HAP-1 (cell line): ENCODE measurements around the gene PRMT1.
A peak's percentile ranks its signal among the peaks of the same experiment; 100 is the strongest.

ENCODE experiments used
- DNase-seq, 2 experiments: peaks; one replicate each; pipeline ENCODE4 v3.0.0-alpha.2; 2016 to 2020; ENCODE audit warnings: low spot score in 2 of 2
- H3K27me3 ChIP-seq: fragments of 250-450 bp; sonication (Bioruptor Pico); 2 replicates; pipeline ENCODE4 v1.5.1; 2020; ENCODE audit warnings: low read depth, mild to moderate bottlenecking, moderate library complexity
- H3K36me3 ChIP-seq: fragments of 250-450 bp; sonication (Bioruptor Pico); replicated peaks from 2 replicates; pipeline ENCODE4 v1.5.1; 2020; ENCODE audit warnings: mild to moderate bottlenecking
- H3K4me1 ChIP-seq: fragments of 250-450 bp; sonication (Bioruptor Pico); 2 replicates; pipeline ENCODE4 v1.5.1; 2020; ENCODE audit warnings: mild to moderate bottlenecking
- H3K4me3 ChIP-seq: fragments of 250-450 bp; sonication (Bioruptor Pico); 2 replicates; pipeline ENCODE4 v1.5.1; 2020; ENCODE audit warnings: mild to moderate bottlenecking, moderate library complexity
- H3K9me3 ChIP-seq: fragments of 250-450 bp; sonication (Bioruptor Pico); 2 replicates; pipeline ENCODE4 v1.5.1; 2020; ENCODE audit warnings: mild to moderate bottlenecking, moderate library complexity
- in situ Hi-C: fragments of 300-500 bp; cut with MboI; formaldehyde crosslinking; loops from 3 replicates; pipeline ENCODE4 v1.14.3; 2020; ENCODE audit warnings: low sequenced_read_pairs, inconsistent platforms, mixed read lengths

Gene PRMT1

DNA sequence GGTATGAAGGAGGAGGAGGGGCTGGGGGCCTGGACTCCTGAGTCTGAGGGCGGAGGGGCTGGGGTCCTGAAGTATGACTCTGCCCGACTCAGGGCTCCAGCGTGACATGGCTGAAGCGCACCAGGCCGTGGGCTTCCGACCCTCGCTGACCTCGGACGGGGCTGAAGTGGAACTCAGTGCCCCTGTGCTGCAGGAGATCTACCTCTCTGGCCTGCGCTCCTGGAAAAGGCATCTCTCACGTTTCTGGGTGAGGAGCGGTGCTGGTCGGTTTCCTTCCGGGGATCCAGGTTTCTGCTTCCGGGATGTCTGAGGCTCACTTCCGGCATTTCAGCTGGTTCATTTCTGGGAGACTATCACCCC, 15.1 kb downstream of the PRMT1 start:
- no peak for DNase-seq
- H3K4me1 ChIP-seq, result no peaks in the 10 kb centered on the region
- peaks cover 17% of the 10 kb centered on the region for H3K36me3 ChIP-seq
- H3K4me3 ChIP-seq, result no peak overlapping the region
- no peaks in the 10 kb centered on the region for H3K9me3 ChIP-seq
- H3K27me3 ChIP-seq, result no peaks in the 10 kb centered on the region
- in situ Hi-C loops, result no loop called here

DNA sequence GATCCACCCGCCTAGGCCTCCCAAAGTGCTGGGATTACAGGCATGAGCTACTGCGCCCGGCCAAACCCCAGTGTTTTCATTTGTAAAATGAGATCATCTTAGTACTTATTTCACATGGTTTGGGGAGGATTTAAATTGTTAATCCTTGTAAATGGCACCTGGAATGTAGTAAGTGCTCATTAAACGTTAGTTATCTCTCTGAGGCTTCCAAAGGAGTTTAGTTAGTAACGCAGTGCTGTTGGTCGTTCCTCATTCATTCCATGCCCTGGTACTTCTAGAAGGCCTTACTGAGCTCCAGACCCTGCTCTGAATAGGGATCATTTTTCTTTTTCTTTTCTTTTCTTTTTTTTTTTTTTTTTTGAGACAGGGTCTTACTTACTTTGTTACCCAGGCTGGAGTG, 19.0 kb downstream of the PRMT1 start:
- in situ Hi-C loops, result no loop called here

DNA sequence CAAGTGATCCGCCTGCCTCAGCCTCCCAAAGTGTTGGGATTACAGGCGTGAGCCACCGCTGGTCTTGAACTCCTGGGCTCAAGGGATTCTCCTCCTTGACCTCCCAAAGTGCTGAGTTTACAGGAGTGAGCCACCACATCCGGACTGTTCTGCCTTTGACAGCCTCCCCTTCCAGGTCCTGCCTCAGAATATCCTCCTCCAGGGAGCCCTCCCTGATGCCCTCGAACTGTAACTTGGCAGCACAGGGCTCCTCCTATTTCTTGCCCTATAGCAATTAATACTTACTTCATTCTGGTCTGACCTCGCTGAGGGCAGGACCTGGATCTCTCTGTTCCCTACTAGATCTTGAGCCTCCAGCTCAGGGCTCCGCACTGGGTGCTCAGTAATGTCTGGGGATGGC, 19.8 kb downstream of the PRMT1 start:
- Histone ChIP-seq H3K4me3 (no peak overlapping the region), H3K36me3 (no peaks in the 10 kb centered on the region), H3K9me3 (no peaks in the 10 kb centered on the region), H3K27me3 (no peaks in the 10 kb centered on the region), H3K4me1 (no peaks in the 10 kb centered on the region)
- in situ Hi-C loops, result no loop called here
- DNase-seq, result no peak

More for the DNA sequence above, 19.0 kb downstream of the PRMT1 start:
- H3K27me3 ChIP-seq, result no peaks in the 10 kb centered on the region
- DNase-seq, result no peak
- H3K9me3 ChIP-seq, result no peaks in the 10 kb centered on the region
- H3K4me1 ChIP-seq, result no peaks in the 10 kb centered on the region
- H3K36me3 ChIP-seq, result no peaks in the 10 kb centered on the region
- no peak overlapping the region for H3K4me3 ChIP-seq

DNA sequence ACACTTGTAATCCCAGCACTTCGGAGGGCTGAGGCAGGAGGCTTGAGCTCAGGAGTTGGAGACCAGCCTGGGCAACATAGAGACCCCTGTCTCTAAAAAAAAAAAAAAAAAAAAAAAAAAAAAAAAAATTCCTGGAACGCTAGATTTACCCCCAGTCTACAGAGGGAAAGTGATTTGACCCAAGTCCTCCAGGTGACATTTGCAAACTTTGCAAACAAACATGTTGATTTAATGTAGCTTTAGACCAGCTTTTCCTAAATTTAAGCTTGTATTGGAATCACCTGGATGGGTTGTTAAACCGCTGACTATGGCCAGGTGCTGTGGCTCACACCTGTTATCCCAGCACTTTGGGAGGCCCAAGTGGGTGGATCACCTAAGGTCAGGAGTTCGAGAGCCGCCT, 22.3 kb downstream of the PRMT1 start:
- H3K27me3 ChIP-seq, result no peaks in the 10 kb centered on the region
- no peaks in the 10 kb centered on the region for H3K9me3 ChIP-seq
- no peaks in the 10 kb centered on the region for H3K4me1 ChIP-seq
- in situ Hi-C loops, result no loop called here
- no peak for DNase-seq
- no peaks in the 10 kb centered on the region for H3K36me3 ChIP-seq
- no peak overlapping the region for H3K4me3 ChIP-seq

DNA sequence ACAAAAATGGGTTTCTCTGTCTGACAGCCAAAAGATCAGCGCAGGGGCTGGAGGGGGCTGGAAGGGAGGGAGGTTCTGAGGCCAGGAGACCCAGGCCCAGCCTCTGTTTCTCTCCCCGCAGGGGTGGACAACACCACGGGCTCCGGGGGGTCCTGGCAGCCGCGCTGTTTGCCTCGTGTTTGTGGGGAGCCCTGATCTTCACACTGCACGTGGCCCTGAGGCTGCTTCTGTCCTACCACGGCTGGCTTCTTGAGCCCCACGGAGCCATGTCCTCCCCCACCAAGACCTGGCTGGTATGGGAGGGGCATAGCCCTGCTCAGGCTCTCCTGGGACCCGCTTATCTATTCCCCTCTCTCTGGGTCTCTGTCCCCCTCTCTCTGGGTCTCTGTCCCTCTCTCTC, 23.5 kb downstream of the PRMT1 start:
- H3K9me3 ChIP-seq, result no peaks in the 10 kb centered on the region
- H3K27me3 ChIP-seq, result no peaks in the 10 kb centered on the region
- no peaks in the 10 kb centered on the region for H3K36me3 ChIP-seq
- no peak for DNase-seq
- no peaks in the 10 kb centered on the region for H3K4me1 ChIP-seq
- H3K4me3 ChIP-seq, result no peak overlapping the region
- in situ Hi-C loops, result no loop called here

GRCh38 chr19:49701271-49701786, 24.3 kb downstream of the PRMT1 start:
- in situ Hi-C loops, result no loop called here
- Histone ChIP-seq H3K4me3 (no peak overlapping the region), H3K36me3 (no peaks in the 10 kb centered on the region)

DNA sequence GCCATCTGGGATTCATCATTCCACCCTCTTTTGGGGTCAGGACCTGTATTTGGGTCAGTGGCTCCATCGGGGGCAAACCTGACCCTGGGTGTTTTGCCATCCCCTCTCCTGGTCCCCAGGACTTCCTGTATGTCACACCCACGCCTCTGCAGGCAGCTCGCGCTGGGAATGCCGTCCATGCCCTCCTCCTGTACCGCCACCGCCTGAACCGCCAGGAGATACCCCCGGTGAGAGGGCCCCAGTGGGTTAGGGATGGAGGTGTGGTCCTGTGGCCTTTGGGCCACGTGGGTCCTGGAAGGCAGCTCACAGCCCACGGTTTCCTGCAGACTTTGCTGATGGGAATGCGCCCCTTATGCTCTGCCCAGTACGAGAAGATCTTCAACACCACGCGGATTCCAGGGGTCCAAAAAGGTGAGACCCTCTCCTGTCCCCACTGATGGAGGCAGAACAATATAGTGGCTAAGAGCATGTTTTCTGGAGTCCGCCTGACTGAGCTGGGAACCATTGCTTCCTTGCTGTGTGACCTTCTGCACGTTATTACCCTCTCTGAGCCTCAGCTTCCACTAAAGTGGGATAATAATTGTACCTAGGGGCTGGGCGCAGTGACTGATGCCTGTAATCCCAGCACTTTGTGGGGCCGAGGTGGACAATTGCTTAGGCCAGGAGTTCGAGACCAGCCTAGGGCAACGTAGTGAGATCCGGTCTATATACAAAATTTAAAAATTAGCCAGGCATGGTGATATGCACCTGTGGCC, 28.0 kb downstream of the PRMT1 start:
- in situ Hi-C loops, result no loop called here

More at GRCh38 chr19:49701271-49701786, 24.3 kb downstream of the PRMT1 start:
- H3K9me3 ChIP-seq, result no peaks in the 10 kb centered on the region
- H3K4me1 ChIP-seq, result no peaks in the 10 kb centered on the region
- H3K27me3 ChIP-seq, result no peaks in the 10 kb centered on the region
- peak in 1 of 2 experiments; percentile 40 for DNase-seq

GRCh38 chr19:49705919-49706318, 28.8 kb downstream of the PRMT1 start:
- Histone ChIP-seq H3K36me3 (no peaks in the 10 kb centered on the region), H3K4me3 (no peak overlapping the region), H3K27me3 (no peaks in the 10 kb centered on the region), H3K9me3 (no peaks in the 10 kb centered on the region), H3K4me1 (no peaks in the 10 kb centered on the region)
- no peak for DNase-seq
- in situ Hi-C loops, result no loop called here

More for the DNA sequence above, 28.0 kb downstream of the PRMT1 start:
- Histone ChIP-seq H3K27me3 (no peaks in the 10 kb centered on the region), H3K4me3 (no peak overlapping the region), H3K9me3 (no peaks in the 10 kb centered on the region), H3K4me1 (no peaks in the 10 kb centered on the region), H3K36me3 (no peaks in the 10 kb centered on the region)
- no peak for DNase-seq

DNA sequence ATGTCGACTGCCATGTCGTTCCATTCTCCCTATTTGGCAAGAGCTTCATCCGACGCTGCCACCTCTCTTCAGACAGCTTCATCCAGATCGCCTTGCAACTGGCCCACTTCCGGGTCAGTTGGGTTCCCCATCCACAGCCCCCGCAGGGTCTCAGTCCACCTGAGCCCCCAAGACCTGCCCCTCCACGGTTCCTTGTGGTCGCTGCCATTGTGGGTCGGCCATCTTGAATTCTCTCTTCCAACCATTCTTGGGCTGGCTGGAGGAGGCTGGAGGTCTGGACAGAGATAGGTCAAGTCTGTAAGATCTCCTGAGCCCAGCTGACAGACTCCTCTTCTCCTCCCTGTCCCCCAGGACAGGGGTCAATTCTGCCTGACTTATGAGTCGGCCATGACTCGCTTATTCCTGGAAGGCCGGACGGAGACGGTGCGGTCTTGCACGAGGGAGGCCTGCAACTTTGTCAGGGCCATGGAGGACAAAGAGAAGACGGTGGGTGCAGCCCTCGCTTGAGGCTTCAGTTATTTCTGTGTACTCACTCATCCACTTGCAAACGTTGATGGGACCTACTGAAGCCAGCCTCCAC, 33.4 kb downstream of the PRMT1 start:
- H3K36me3 ChIP-seq, result no peaks in the 10 kb centered on the region
- H3K4me1 ChIP-seq, result peaks cover 4% of the 10 kb centered on the region
- H3K4me3 ChIP-seq, result no peak overlapping the region
- in situ Hi-C loops, result no loop called here
- DNase-seq, result no peak
- H3K9me3 ChIP-seq, result no peaks in the 10 kb centered on the region
- no peaks in the 10 kb centered on the region for H3K27me3 ChIP-seq

GRCh38 chr19:49712397-49712859, 35.4 kb downstream of the PRMT1 start:
- H3K36me3 ChIP-seq, result no peaks in the 10 kb centered on the region
- no peaks in the 10 kb centered on the region for H3K27me3 ChIP-seq
- in situ Hi-C loops, result no loop called here
- H3K4me1 ChIP-seq, result peaks cover 4% of the 10 kb centered on the region
- H3K9me3 ChIP-seq, result no peaks in the 10 kb centered on the region
- DNase-seq, result peak; percentile 80 to 99
- H3K4me3 ChIP-seq, result peak overlapping the region; percentile 19

DNA sequence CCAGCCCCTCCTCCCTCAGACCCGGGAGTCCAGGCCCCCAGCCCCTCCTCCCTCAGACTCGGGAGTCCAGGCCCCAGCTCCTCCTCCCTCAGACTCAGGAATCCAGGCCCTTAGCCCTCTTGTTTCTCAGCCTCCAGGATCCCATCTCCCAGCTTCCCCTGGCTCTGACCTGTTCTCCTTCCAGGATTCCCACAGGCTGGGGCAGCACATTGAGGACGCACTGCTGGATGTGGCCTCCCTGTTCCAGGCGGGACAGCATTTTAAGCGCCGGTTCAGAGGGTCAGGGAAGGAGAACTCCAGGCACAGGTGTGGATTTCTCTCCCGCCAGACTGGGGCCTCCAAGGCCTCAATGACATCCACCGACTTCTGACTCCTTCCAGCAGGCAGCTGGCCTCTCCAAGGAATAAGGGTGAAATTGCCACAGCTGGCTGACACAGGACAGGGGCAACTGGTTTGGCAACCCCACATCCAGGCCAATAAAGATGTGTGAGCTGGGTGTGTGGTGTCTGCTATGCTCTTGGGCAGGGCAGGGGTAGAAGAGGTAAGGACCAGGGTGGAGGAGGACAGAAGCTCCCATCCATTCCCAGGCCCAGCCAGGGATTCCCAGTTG, 36.3 kb downstream of the PRMT1 start:
- H3K4me3 ChIP-seq, result no peak overlapping the region
- H3K4me1 ChIP-seq, result peaks cover 4% of the 10 kb centered on the region
- H3K27me3 ChIP-seq, result no peaks in the 10 kb centered on the region
- DNase-seq, result no peak
- in situ Hi-C loops, result no loop called here
- no peaks in the 10 kb centered on the region for H3K9me3 ChIP-seq
- no peaks in the 10 kb centered on the region for H3K36me3 ChIP-seq

- Histone ChIP-seq H3K4me1 (peaks cover 11% of the 10 kb centered on the region), H3K4me3 (no peak overlapping the region), H3K27me3 (no peaks in the 10 kb centered on the region), H3K36me3 (no peaks in the 10 kb centered on the region), H3K9me3 (no peaks in the 10 kb centered on the region)
- in situ Hi-C loops, result no loop called here
- DNase-seq, result no peak
Measured at GRCh38 chr19:49716154-49716553, 39.1 kb downstream of the PRMT1 start.

DNA sequence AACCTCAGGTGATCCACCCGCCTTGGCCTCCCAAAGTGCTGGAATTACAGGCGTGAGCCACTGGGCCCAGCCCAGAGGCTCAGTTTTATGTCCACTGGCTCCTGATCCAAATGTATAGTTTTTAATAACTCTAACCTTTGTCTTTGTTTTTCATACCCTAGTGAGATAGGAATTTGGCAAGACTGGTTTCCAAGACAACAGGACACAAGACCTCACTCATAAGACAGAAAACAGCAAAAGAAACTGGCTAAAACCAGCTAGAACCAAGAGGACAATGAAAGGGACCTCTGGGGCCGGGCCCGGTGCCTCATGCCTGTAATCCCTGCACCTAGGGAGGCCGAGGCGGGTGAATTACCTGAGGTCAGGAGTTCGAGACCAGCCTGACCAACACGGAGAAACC, 41.4 kb downstream of the PRMT1 start:
- Histone ChIP-seq H3K9me3 (no peaks in the 10 kb centered on the region), H3K27me3 (no peaks in the 10 kb centered on the region), H3K4me3 (no peak overlapping the region), H3K36me3 (no peaks in the 10 kb centered on the region), H3K4me1 (peaks cover 7% of the 10 kb centered on the region)
- in situ Hi-C loops, result no loop called here
- no peak for DNase-seq

GRCh38 chr19:49718991-49719390, 41.9 kb downstream of the PRMT1 start:
- Histone ChIP-seq H3K27me3 (no peaks in the 10 kb centered on the region), H3K36me3 (no peaks in the 10 kb centered on the region), H3K9me3 (no peaks in the 10 kb centered on the region), H3K4me1 (peaks cover 7% of the 10 kb centered on the region), H3K4me3 (no peak overlapping the region)
- in situ Hi-C loops, result no loop called here
- no peak for DNase-seq
